Endothelial cell (in vitro differentiated cells): ENCODE results near the gene HHAT. TPM values are rescaled to one million over a fixed set of nuclear protein-coding genes. Genes with fewer than 3 reads are reported as not detected.

Experiments used
- DNase-seq: peaks from one replicate; pipeline ENCODE4 v3.0.0; 2021; ENCODE audit warnings: low spot score
- H3K27ac Mint-ChIP-seq: one replicate; pipeline ENCODE4 v1.8.0; 2021; ENCODE audit warnings: mixed read lengths, inconsistent platforms; ENCODE audit not compliant: unreplicated experiment
- H3K27me3 Mint-ChIP-seq: one replicate; pipeline ENCODE4 v1.8.0; 2021; ENCODE audit warnings: mild to moderate bottlenecking, moderate library complexity, mixed read lengths, inconsistent platforms; ENCODE audit not compliant: unreplicated experiment
- H3K36me3 Mint-ChIP-seq: one replicate; pipeline ENCODE4 v1.8.0; 2021; ENCODE audit warnings: mild to moderate bottlenecking, low read depth, mixed read lengths, inconsistent platforms; ENCODE audit not compliant: unreplicated experiment
- H3K4me1 Mint-ChIP-seq: one replicate; pipeline ENCODE4 v1.8.0; 2021; ENCODE audit warnings: mild to moderate bottlenecking, mixed read lengths, inconsistent platforms; ENCODE audit not compliant: unreplicated experiment
- H3K4me3 Mint-ChIP-seq: one replicate; pipeline ENCODE4 v1.8.0; 2021; ENCODE audit warnings: mild to moderate bottlenecking, mixed read lengths, inconsistent platforms; ENCODE audit not compliant: unreplicated experiment
- H3K9me3 Mint-ChIP-seq: one replicate; pipeline ENCODE4 v1.8.0; 2021; ENCODE audit warnings: mixed read lengths, inconsistent platforms; ENCODE audit not compliant: unreplicated experiment
- total RNA-seq: library from RNA; stranded (reverse); fragmentation: NEBNext Ultra II Directional; extraction: Animal tissue kit (Norgen Biotek cat#: 25700); gene quantifications from one replicate; pipeline ENCODE4 v1.2.1, GENCODE V29; 2021; ENCODE audit not compliant: unreplicated experiment
- TF ChIP-seq, protein P1 (sequence below): fragments of 200-600 bp; sonication (generic); IDR thresholded peaks from one replicate; pipeline ENCODE4 v1.5.0; 2021; ENCODE audit warnings: antibody characterized with exemption; ENCODE audit not compliant: unreplicated experiment

Gene HHAT
- total RNA-seq, 1 donor from 2014 or later: 6.0 TPM

GRCh38 chr1:210662291-210663050, 333.8 kb downstream of the HHAT start:
- TF ChIP-seq, protein P1, sequence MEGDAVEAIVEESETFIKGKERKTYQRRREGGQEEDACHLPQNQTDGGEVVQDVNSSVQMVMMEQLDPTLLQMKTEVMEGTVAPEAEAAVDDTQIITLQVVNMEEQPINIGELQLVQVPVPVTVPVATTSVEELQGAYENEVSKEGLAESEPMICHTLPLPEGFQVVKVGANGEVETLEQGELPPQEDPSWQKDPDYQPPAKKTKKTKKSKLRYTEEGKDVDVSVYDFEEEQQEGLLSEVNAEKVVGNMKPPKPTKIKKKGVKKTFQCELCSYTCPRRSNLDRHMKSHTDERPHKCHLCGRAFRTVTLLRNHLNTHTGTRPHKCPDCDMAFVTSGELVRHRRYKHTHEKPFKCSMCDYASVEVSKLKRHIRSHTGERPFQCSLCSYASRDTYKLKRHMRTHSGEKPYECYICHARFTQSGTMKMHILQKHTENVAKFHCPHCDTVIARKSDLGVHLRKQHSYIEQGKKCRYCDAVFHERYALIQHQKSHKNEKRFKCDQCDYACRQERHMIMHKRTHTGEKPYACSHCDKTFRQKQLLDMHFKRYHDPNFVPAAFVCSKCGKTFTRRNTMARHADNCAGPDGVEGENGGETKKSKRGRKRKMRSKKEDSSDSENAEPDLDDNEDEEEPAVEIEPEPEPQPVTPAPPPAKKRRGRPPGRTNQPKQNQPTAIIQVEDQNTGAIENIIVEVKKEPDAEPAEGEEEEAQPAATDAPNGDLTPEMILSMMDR: no peak
- H3K9me3 Mint-ChIP-seq: no peaks in the 10 kb centered on the region
- no peaks in the 10 kb centered on the region for H3K4me1 Mint-ChIP-seq
- no peak overlapping the region for H3K27ac Mint-ChIP-seq
- no peak for DNase-seq
- H3K36me3 Mint-ChIP-seq: no peaks in the 10 kb centered on the region
- no peak overlapping the region for H3K4me3 Mint-ChIP-seq
- peaks cover 2% of the 10 kb centered on the region for H3K27me3 Mint-ChIP-seq

DNA sequence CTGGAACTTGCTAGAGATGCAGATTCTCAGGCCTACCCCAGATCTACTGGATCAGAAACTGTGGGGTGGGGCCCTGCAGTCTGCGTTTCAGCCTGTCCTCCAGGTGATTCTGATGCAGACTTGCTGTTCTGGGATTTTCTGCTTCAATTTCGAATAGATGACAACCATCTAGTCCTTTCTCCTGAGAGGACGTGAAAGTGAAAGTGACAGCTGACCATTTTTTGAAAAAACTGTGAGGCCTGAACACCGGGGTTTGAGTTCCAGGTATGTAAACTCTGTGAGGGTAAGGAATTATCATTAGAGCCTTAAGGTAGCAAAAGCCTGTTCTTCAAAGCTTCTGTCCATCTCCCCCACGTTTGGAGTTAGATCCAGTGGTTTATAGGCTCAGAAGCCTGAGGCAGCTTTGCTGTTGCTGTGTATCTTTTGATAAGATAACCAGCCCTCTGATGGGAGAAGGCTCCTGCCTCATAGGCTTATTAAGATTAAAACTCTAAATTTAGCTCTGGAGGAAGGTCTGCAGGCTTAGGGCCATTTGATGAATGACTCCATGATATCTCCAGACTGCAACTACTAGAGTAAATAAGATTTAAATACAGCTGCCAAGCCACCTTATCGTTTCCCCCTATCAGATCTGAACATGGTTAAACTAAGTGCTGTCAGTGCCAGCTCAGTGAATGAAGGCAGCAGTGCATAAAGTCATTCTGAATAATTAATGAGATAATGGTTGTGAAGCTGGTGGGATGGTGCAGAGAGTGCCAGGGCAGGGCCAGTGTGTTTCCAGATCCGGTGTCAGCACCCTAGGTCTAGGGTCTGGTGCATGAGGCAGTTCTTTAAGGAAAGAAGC, 335.2 kb downstream of the HHAT start:
- Mint-ChIP-seq H3K4me1 (no peaks in the 10 kb centered on the region), H3K27me3 (peaks cover 2% of the 10 kb centered on the region), H3K9me3 (no peaks in the 10 kb centered on the region), H3K36me3 (no peaks in the 10 kb centered on the region), H3K27ac (no peak overlapping the region), H3K4me3 (no peak overlapping the region)
- no peak for DNase-seq
- TF ChIP-seq, protein P1: no peak

GRCh38 chr1:210669951-210670350, 341.2 kb downstream of the HHAT start:
- Mint-ChIP-seq H3K27me3 (no peaks in the 10 kb centered on the region), H3K27ac (no peak overlapping the region), H3K4me3 (no peak overlapping the region), H3K4me1 (no peaks in the 10 kb centered on the region), H3K9me3 (no peaks in the 10 kb centered on the region), H3K36me3 (no peaks in the 10 kb centered on the region)
- DNase-seq: no peak
- TF ChIP-seq, protein P1: no peak

- Mint-ChIP-seq H3K4me3 (no peak overlapping the region), H3K4me1 (no peaks in the 10 kb centered on the region), H3K36me3 (no peaks in the 10 kb centered on the region), H3K27me3 (no peaks in the 10 kb centered on the region), H3K27ac (no peak overlapping the region), H3K9me3 (no peaks in the 10 kb centered on the region)
- no peak for DNase-seq
- TF ChIP-seq, protein P1: no peak
These were observed 345.4 kb downstream of the HHAT start for GRCh38 chr1:210674151-210674550.

DNA sequence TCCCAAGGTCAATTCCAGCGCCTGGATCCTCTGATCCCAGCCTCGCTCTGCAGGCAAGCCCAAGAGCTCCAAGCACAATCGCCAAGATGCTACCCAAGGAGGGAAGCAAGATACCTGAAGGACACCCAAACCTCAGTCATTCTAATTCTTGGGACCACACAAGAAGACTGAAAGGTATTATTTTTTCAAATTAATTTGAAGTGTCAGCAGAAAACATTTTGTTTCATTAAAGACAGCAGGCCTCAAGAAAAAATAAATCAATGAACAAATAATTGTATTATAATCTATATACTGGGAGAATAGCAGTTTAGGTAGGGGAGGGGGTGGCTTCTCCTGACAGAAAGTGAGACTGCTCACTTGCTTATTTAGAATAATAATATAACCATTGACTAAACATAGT, 347.8 kb downstream of the HHAT start:
- DNase-seq: no peak
- Mint-ChIP-seq H3K27me3 (no peaks in the 10 kb centered on the region), H3K36me3 (no peaks in the 10 kb centered on the region), H3K9me3 (no peaks in the 10 kb centered on the region), H3K4me3 (no peak overlapping the region), H3K27ac (no peak overlapping the region), H3K4me1 (no peaks in the 10 kb centered on the region)
- TF ChIP-seq, protein P1: no peak
